Ishikawa (cell line): ENCODE data around the gene AZIN2.

Source experiments
- CEBPB ChIP-seq: IDR thresholded peaks from 2 replicates; pipeline ENCODE4 v1.6.1; 2012
- CREB1 ChIP-seq: IDR thresholded peaks from 2 replicates; pipeline ENCODE4 v1.6.1; 2012; ENCODE audit warnings: low read depth
- EGR1 ChIP-seq: IDR thresholded peaks from 2 replicates; pipeline ENCODE4 v1.6.1; 2012
- EP300 ChIP-seq: IDR thresholded peaks from 2 replicates; pipeline ENCODE4 v1.6.1; 2012; ENCODE audit warnings: borderline replicate concordance
- FOXM1 ChIP-seq: IDR thresholded peaks from 2 replicates; pipeline ENCODE4 v1.6.1; 2012; ENCODE audit warnings: low read depth, borderline replicate concordance
- NFIC ChIP-seq: IDR thresholded peaks from 2 replicates; pipeline ENCODE4 v1.6.1; 2012
- RAD21 ChIP-seq: IDR thresholded peaks from 2 replicates; pipeline ENCODE4 v1.6.1; 2012; ENCODE audit warnings: low read depth
- REST ChIP-seq: IDR thresholded peaks from 2 replicates; pipeline ENCODE4 v1.6.1; 2012; ENCODE audit warnings: low read depth, mild to moderate bottlenecking
- TAF1 ChIP-seq: IDR thresholded peaks from 2 replicates; pipeline ENCODE4 v1.6.1; 2012; ENCODE audit warnings: low read depth, mild to moderate bottlenecking
- TCF12 ChIP-seq: IDR thresholded peaks from 2 replicates; pipeline ENCODE4 v1.6.1; 2012; ENCODE audit warnings: low read depth
- TEAD4 ChIP-seq: IDR thresholded peaks from 2 replicates; pipeline ENCODE4 v1.6.1; 2012
- USF1 ChIP-seq: IDR thresholded peaks from 2 replicates; pipeline ENCODE4 v1.6.1; 2012
- YY1 ChIP-seq: IDR thresholded peaks from 2 replicates; pipeline ENCODE4 v1.6.1; 2012; ENCODE audit warnings: low read depth
- ZBTB7A ChIP-seq: IDR thresholded peaks from 2 replicates; pipeline ENCODE4 v1.6.1; 2012; ENCODE audit warnings: low read depth
- TF ChIP-seq, protein P1 (sequence below): IDR thresholded peaks from 2 replicates; pipeline ENCODE4 v1.6.1; 2012

AZIN2 gene

GRCh38 chr1:33099290-33100118, 18.6 kb downstream of the AZIN2 start:
- TF ChIP-seq CEBPB (no peak), TEAD4 (0 out of 2 replicates have a peak, but pooled peaks have one; percentile 20)

DNA sequence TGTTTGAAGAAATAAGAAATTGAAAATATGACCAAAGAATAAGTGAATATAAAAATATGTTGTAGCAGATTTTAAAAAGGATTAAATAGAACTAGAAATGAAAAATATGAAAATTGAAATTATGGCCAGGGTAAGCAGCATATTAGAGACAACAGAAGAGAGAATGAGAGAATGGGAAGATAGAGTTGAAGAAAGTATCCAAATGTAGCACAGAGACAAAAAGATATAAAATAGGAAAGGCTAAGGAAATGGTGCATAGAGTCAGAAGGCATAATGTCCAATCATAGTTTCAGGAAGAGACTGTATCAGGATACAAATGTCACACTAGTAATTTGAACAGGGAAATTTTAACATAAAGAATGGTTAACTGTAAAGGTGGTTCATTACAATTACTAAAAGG, 29.5 kb downstream of the AZIN2 start:
- TF ChIP-seq FOXM1 (no peak), NFIC (no peak), CREB1 (no peak), RAD21 (no peak), EP300 (no peak), REST (no peak), TAF1 (no peak), TCF12 (no peak), EGR1 (no peak)
- TF ChIP-seq, protein P1, sequence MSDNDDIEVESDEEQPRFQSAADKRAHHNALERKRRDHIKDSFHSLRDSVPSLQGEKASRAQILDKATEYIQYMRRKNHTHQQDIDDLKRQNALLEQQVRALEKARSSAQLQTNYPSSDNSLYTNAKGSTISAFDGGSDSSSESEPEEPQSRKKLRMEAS, result no peak

GRCh38 chr1:33111965-33112364, 31.0 kb downstream of the AZIN2 start:
- TF ChIP-seq RAD21, result peak; percentile 52
- TF ChIP-seq CREB1, result no peak
- no peak for TF ChIP-seq YY1
- TF ChIP-seq FOXM1, result no peak
- TF ChIP-seq NFIC, result no peak

DNA sequence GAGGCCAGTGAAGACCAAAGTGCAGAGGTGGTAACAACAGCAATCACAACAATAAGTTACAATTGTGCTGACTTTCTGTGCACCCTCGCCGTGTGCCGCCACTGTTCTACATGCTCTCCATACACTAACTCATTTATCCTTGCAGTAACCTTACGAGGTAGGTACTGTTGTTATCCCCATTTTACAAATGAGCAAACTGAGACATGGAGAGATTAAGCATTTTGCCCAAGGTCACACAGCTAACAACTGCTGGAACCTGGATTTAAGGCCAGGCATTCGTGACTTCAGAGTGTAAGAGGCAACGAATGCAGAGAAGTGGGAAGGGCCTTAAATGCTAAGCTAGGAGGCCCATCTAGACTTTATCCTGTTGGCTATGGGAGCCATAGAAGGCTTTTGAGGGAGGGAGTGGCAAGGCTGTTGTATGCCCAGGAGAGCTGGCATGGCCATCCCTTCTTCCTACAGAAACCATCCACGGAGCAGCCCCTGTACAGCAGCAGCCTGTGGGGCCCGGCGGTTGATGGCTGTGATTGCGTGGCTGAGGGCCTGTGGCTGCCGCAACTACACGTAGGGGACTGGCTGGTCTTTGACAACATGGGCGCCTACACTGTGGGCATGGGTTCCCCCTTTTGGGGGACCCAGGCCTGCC, 36.6 kb downstream of the AZIN2 start:
- TF ChIP-seq ZBTB7A, result no peak

DNA sequence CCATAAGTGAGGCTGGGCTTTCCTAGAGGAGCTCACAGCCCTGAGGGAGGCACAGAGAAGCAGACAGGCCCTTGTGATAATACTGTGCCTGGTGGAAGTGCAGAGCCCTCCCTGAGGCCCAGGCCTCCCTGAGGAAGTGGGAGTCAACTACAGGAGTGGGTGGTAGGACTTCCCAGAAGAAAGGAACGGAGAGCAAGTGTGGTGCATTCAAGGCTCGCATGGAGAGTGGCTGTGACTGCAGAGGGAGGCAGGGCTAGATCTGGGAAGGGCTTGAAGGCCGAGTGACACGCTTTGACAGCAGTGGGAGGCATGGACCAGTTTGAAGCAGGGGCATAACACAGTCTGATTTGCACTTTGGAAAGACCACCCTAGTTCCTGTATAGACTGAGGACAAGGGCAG, 37.3 kb downstream of the AZIN2 start:
- TF ChIP-seq REST, result no peak
- TF ChIP-seq TCF12, result no peak
- TF ChIP-seq CREB1, result no peak
- TF ChIP-seq EP300, result no peak
- TF ChIP-seq FOXM1, result no peak
- TF ChIP-seq TEAD4, result no peak
- TF ChIP-seq NFIC, result no peak
- TF ChIP-seq, protein P1, result no peak
- no peak for TF ChIP-seq USF1
- no peak for TF ChIP-seq RAD21
- no peak for TF ChIP-seq ZBTB7A
- no peak for TF ChIP-seq TAF1
- TF ChIP-seq EGR1, result no peak
- TF ChIP-seq YY1, result no peak
- TF ChIP-seq CEBPB, result no peak

DNA sequence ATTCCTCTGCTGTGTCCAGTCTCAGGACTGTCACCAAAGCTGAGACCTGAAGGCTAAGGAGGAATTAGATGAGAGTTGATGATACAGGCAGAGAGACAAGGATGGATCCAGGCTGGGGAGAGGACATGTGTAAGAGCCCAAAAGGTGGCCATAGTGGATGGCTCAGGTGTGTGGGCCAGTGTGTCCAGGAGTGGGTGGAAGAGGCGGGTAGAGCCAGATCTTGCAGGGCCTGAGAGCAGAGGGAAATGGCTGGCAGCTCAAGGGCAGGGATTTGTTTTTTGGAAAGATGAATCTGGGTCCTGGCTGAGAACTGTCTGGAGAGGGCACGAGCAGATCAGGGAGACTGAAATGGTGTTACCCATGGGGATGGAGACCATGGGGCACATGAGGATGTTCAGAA, 38.1 kb downstream of the AZIN2 start:
- TF ChIP-seq CEBPB (no peak), TEAD4 (no peak), CREB1 (no peak), TCF12 (no peak), EP300 (no peak), RAD21 (no peak), USF1 (no peak), ZBTB7A (no peak)
